Psoas muscle (tissue), 8 donors: ENCODE data around the gene RIMS1. TPM values are rescaled to one million over a fixed set of nuclear protein-coding genes. Genes with fewer than 3 reads are reported as not detected.

ENCODE experiments used
- ATAC-seq, 4 donors: fragments of 200-7000 bp; cut with Tn5 transposase; one replicate each; pipeline ENCODE4 v1.9.1; 2020; ENCODE audit warnings: moderate library complexity in 3 of 4, mild to moderate bottlenecking in 2 of 4
- DNase-seq, 2 donors: peaks; one replicate each; pipeline ENCODE4 v3.0.0-alpha.2; 2020
- H3K27ac ChIP-seq: fragments of 200-600 bp; one replicate; pipeline ENCODE4 v1.8.0; 2022
- H3K27me3 ChIP-seq, 3 donors: fragments of 200-600 bp in 1 of 3; one replicate each; pipeline versions ENCODE4 v1.6.1 to v1.8.0; 2013 to 2022; ENCODE audit warnings: low read length in 2 of 3, mild to moderate bottlenecking in 2 of 3, moderate library complexity in 1 of 3; ENCODE audit not compliant: insufficient read depth in 3 of 3
- H3K36me3 ChIP-seq, 2 donors: fragments of 200-600 bp in 1 of 2; one replicate each; pipeline versions ENCODE4 v1.6.1 to v1.8.0; 2013 to 2022; ENCODE audit warnings: low read depth in 1 of 2, mild to moderate bottlenecking in 1 of 2, moderate library complexity in 1 of 2; ENCODE audit not compliant: insufficient read depth in 1 of 2
- H3K4me1 ChIP-seq: fragments of 200-600 bp; one replicate; pipeline ENCODE4 v1.8.0; 2022
- H3K4me3 ChIP-seq: fragments of 200-600 bp; one replicate; pipeline ENCODE4 v1.8.0; 2022; ENCODE audit warnings: mild to moderate bottlenecking
- H3K9me3 ChIP-seq: fragments of 200-600 bp; one replicate; pipeline ENCODE4 v1.8.0; 2022
- WGBS, 3 donors: extraction: QIAGEN DNeasy Blood & Tissue Kit; methylation state at CpG; one replicate each; pipeline versions ENCODE4 v1.1.6 to v1.1.7; 2013; 5-methylcytosine and 5-hydroxymethylcytosine counted together
- intact Hi-C, 2 donors: fragments of 100-400 bp; cut with DNase I; formaldehyde crosslinking; loops; one replicate each; pipeline versions ENCODE4 v1.11.0 to v1.14.2; 2022
- polyA plus RNA-seq, 3 donors: library from polyadenylated mRNA; stranded (reverse); fragments of 200-250 nt; gene quantifications; one replicate each; pipeline ENCODE4 v1.2.3, GENCODE V29; 2013
- total RNA-seq, 4 donors: library from RNA; stranded (reverse); fragmentation: NEBNext Ultra II Directional in 2 of 4; extraction: Animal tissue kit (Norgen Biotek cat#: 25700) in 2 of 4; gene quantifications; one replicate each; pipeline versions ENCODE4 v1.2.1 to v1.2.4, GENCODE V29; 2021 to 2023
- TF ChIP-seq, protein P1 (sequence below): fragments of 200-600 bp; IDR thresholded peaks from one replicate; pipeline ENCODE4 v1.8.0; 2022; ENCODE audit warnings: antibody characterized with exemption
- donor health status: healthy with polysubstance abuse.
- donor health status: DM: no; HTN: no; CAD: no; lungs with moderate emphysema.
- donor health status: Bipolar disorder and iron deficiency.
- donor health status: healthy.
- donor health status: DM: yes; HTN: yes; CAD: no.
- donor health status: DM: no; HTN: no; CAD: no.
- donor health status: DM: no; HTN: no; CAD: no.
- donor health status: DM: yes; HTN: yes; CAD: no.

RIMS1 gene
- total and polyA plus RNA-seq, 7 donors = 0.03 to 2.0 (median 0.22) TPM

DNA sequence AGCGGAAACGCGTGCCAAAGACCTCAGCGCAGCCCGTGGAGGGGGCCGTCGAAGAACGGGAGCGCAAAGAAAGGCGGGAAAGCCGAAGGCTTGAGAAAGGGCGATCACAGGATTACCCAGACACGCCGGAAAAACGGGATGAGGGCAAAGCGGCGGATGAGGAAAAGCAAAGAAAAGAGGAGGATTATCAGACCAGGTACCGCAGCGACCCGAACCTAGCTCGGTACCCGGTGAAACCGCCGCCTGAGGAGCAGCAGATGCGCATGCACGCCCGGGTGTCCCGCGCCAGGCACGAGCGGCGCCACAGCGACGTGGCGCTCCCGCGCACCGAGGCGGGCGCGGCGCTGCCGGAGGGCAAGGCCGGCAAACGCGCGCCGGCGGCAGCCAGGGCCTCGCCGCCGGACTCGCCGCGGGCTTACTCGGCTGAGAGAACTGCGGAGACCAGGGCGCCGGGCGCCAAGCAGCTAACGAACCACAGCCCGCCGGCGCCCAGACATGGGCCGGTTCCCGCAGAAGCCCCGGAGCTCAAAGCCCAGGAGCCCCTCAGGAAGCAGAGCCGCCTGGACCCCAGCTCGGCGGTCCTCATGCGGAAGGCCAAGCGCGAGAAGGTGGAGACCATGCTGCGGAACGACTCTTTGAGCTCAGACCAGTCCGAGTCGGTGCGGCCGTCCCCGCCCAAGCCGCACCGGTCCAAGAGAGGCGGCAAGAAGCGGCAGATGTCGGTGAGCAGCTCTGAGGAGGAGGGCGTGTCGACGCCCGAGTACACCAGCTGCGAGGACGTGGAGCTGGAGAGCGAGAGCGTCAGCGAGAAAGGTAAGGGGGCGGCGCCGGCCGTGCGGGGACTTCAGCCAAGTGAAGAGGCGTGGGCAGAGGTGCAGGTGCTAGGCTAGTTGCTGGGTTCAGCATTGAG lies 296.2 kb downstream of the RIMS1 start:
- 3 to 5% (median 4%) methylated on average over 71 to 100 of the region's 100 CpGs for WGBS, 3 donors
- intact Hi-C loops = no loop called here
- TF ChIP-seq, protein P1, sequence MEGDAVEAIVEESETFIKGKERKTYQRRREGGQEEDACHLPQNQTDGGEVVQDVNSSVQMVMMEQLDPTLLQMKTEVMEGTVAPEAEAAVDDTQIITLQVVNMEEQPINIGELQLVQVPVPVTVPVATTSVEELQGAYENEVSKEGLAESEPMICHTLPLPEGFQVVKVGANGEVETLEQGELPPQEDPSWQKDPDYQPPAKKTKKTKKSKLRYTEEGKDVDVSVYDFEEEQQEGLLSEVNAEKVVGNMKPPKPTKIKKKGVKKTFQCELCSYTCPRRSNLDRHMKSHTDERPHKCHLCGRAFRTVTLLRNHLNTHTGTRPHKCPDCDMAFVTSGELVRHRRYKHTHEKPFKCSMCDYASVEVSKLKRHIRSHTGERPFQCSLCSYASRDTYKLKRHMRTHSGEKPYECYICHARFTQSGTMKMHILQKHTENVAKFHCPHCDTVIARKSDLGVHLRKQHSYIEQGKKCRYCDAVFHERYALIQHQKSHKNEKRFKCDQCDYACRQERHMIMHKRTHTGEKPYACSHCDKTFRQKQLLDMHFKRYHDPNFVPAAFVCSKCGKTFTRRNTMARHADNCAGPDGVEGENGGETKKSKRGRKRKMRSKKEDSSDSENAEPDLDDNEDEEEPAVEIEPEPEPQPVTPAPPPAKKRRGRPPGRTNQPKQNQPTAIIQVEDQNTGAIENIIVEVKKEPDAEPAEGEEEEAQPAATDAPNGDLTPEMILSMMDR = no peak
- H3K36me3 ChIP-seq = no peaks in the 10 kb centered on the region
- DNase-seq (peak; percentile 10 to 52), ATAC-seq (no peak)
- H3K27me3 ChIP-seq = peaks cover 7 to 46% (median 9%) of the 10 kb centered on the region in 3 donors
- no peak overlapping the region for H3K27ac ChIP-seq
- peaks cover 5% of the 10 kb centered on the region for H3K4me1 ChIP-seq
- H3K9me3 ChIP-seq = no peaks in the 10 kb centered on the region
- peak overlapping the region; percentile 59 for H3K4me3 ChIP-seq

DNA sequence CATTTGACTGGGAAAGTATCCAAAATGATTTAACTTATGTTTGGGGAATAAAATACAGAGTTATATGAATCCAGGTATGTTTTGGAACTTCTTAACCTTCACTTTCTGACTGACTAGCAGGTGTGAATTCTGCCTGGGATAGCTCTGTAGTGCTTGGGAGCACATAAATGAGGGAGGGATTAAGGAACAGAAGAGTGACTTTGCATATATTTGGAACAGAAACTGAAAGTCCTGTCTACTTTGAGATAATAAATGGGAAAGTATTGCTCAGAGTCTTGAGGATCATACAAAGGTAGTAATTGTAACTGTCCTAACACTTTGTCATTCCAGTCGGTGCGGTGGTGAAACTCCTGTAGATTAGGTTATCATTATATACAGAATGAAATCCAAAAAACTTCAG lies 317.6 kb downstream of the RIMS1 start:
- 84 to 96% (median 86%) methylated on average over 2 of the region's 2 CpGs for WGBS, 3 donors

DNA sequence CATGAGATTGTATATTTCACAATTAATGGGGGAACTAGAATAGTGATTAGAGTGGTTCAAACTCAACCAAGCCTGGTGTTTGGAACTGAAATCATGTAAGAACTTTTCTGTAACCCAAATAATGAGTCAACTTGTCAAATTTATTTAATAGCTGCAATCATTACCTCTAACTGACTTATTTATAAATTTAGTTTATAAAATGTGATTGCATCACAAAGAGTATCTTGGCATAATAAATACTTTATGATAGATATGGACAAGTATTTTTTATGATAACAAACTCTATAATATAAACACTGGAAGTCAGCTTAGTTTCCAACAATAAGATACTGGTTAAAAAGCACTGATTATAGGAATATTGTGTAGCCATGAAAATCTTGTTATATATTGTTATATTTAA lies 319.1 kb downstream of the RIMS1 start:
- TF ChIP-seq, protein P1 = no peak
- ATAC-seq (no peak), DNase-seq (no peak)
- H3K27me3 ChIP-seq = no peaks in the 10 kb centered on the region
- H3K36me3 ChIP-seq = no peaks in the 10 kb centered on the region
- H3K4me3 ChIP-seq = no peak overlapping the region
- intact Hi-C loops = no loop called here
- H3K9me3 ChIP-seq = no peaks in the 10 kb centered on the region
- H3K27ac ChIP-seq = no peak overlapping the region
- no peaks in the 10 kb centered on the region for H3K4me1 ChIP-seq

More for the DNA sequence above, 317.6 kb downstream of the RIMS1 start:
- DNase-seq = no peak
- TF ChIP-seq, protein P1 = no peak
- H3K9me3 ChIP-seq = no peaks in the 10 kb centered on the region
- H3K4me3 ChIP-seq = no peak overlapping the region
- H3K27me3 ChIP-seq = no peaks in the 10 kb centered on the region
- H3K4me1 ChIP-seq = no peaks in the 10 kb centered on the region
- H3K36me3 ChIP-seq = no peaks in the 10 kb centered on the region
- H3K27ac ChIP-seq = no peak overlapping the region
- intact Hi-C loops = no loop called here
- ATAC-seq = no peak

DNA sequence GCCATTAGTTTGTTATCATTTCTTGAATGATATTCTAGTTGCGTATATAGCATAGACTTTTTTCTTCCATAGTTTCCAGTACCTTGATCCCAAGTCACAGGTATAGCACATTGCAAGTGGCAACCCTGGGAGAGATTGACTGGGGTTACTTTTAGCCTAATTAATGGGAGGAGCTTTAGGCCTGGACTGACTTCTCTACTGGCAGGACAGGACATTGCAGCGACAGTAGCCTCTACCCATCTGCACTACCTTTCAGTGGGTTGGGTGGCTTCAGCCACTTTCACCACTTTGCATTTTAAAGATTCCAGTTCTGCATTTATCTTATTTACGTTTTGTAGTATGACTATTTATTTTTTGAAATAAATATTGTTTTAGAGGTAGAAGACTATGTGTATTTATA lies 320.3 kb downstream of the RIMS1 start:
- intact Hi-C loops = no loop called here
- H3K9me3 ChIP-seq = no peaks in the 10 kb centered on the region
- ATAC-seq (no peak), DNase-seq (no peak)
- TF ChIP-seq, protein P1 = no peak
- no peaks in the 10 kb centered on the region for H3K36me3 ChIP-seq
- H3K4me1 ChIP-seq = no peaks in the 10 kb centered on the region
- H3K27me3 ChIP-seq = no peaks in the 10 kb centered on the region
- WGBS, 3 donors = 71 to 79% (median 73%) methylated on average over 3 of the region's 3 CpGs
- H3K4me3 ChIP-seq = no peak overlapping the region
- no peak overlapping the region for H3K27ac ChIP-seq
